ENCODE data around the gene TCN1. TPM values are rescaled to one million over a fixed set of nuclear protein-coding genes. Genes with fewer than 3 reads are reported as not detected.

TCN1 gene
- polyA plus RNA-seq, 3 donors: not detected

DNA sequence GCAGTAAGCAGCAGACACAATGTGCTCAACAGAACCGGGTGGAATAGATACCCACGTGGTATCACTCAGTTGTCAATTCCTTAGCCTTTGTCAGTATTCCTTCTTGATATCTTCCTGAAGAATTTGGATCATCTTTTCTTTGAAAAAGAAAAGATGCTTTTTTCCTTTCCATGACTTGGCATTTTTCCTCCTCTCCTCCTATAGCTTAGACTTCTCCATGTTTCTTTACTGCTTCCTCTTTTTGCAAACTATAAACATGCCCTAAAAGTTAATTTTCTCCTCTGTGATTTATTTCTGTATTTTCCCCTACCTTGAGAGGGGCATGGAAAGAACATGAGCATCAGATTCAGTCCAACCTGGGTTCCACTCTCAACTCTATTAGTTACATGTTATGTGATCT, 32.7 kb downstream of the TCN1 start:
- H3K4me3 Mint-ChIP-seq: no peak overlapping the region
- peak in 1 of 3 donors; percentile 7 for DNase-seq
- TF ChIP-seq, protein P1, sequence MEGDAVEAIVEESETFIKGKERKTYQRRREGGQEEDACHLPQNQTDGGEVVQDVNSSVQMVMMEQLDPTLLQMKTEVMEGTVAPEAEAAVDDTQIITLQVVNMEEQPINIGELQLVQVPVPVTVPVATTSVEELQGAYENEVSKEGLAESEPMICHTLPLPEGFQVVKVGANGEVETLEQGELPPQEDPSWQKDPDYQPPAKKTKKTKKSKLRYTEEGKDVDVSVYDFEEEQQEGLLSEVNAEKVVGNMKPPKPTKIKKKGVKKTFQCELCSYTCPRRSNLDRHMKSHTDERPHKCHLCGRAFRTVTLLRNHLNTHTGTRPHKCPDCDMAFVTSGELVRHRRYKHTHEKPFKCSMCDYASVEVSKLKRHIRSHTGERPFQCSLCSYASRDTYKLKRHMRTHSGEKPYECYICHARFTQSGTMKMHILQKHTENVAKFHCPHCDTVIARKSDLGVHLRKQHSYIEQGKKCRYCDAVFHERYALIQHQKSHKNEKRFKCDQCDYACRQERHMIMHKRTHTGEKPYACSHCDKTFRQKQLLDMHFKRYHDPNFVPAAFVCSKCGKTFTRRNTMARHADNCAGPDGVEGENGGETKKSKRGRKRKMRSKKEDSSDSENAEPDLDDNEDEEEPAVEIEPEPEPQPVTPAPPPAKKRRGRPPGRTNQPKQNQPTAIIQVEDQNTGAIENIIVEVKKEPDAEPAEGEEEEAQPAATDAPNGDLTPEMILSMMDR (IDR thresholded peaks at IDR 0.05): no peak
- Histone ChIP-seq H3K4me2 (replicated peaks; ENCODE audit: extremely low read depth, low read length, poor library complexity, severe bottlenecking) (no peak overlapping the region), H3K4me1 (ENCODE audit: control insufficient read depth in 1 of 2, insufficient read depth in 2 of 2, low read length in 2 of 2) (peaks cover 6 to 12% of the 10 kb centered on the region in 2 donors), H4K20me1 (ENCODE audit: insufficient read depth, low read length) (no peaks in the 10 kb centered on the region), H2AFZ (ENCODE audit: insufficient read depth, low read depth, low read length, poor library complexity, severe bottlenecking) (no peak overlapping the region), H3K27ac (ENCODE audit: low read depth in 1 of 2, low read length in 2 of 2) (no peak overlapping the region), H3K4me3 (replicated peaks in 1 of 3; ENCODE audit: low read depth in 2 of 3, low read length in 3 of 3) (no peak overlapping the region), H3K27me3 (ENCODE audit: control insufficient read depth in 2 of 2, insufficient read depth in 2 of 2, low read length in 2 of 2) (no peaks in the 10 kb centered on the region), H3K9me3 (replicated peaks in 1 of 2; ENCODE audit: control insufficient read depth in 1 of 2, insufficient read depth in 1 of 2, low read length in 2 of 2) (no peaks in the 10 kb centered on the region), H3K9ac (ENCODE audit: insufficient read depth, low read length, poor library complexity, severe bottlenecking) (no peak overlapping the region), H3K79me2 (ENCODE audit: insufficient read depth, low read length) (no peaks in the 10 kb centered on the region), H3K36me3 (replicated peaks in 1 of 2; ENCODE audit: control insufficient read depth in 1 of 2, insufficient read depth in 2 of 2, low read length in 2 of 2) (no peaks in the 10 kb centered on the region)
- no CpG with 5 or more reads among the region's 2 CpGs for WGBS (ENCODE audit: insufficient coverage)
- H3K27ac Mint-ChIP-seq: no peak overlapping the region
- no peaks in the 10 kb centered on the region for H3K36me3 Mint-ChIP-seq
- peaks cover 17% of the 10 kb centered on the region for H3K4me1 Mint-ChIP-seq
- H3K27me3 Mint-ChIP-seq (ENCODE audit: low read depth in 3 of 3): no peaks in the 10 kb centered on the region
- intact Hi-C loops (cut with micrococcal nuclease): no loop called here
- peaks cover 0 to 3% (median 0%) of the 10 kb centered on the region in 7 donors for H3K9me3 Mint-ChIP-seq

DNA sequence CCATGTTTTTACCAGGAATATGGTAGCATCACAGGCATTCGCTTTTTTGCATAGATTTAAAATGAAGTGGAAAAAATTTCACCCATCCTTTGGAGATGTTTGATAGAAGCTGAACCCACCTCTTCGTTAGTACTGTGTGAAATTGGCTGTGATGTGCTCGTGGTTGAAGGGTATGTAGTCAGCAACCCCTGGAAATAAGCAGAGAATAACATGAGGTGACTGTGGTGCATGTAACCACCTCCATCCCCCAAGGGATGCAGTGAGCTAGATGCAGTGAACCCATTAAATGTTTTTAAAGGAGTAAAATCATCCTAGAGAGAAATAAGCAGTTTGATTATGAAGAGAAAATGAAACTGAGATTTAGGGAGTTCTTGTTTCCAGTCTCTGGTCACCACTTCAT, 36.9 kb downstream of the TCN1 start:
- no CpG with 5 or more reads among the region's 3 CpGs for WGBS (ENCODE audit: insufficient coverage)
- Histone ChIP-seq H3K27me3 (ENCODE audit: control insufficient read depth in 2 of 2, insufficient read depth in 2 of 2, low read length in 2 of 2) (no peaks in the 10 kb centered on the region), H3K9me3 (replicated peaks in 1 of 2; ENCODE audit: control insufficient read depth in 1 of 2, insufficient read depth in 1 of 2, low read length in 2 of 2) (no peaks in the 10 kb centered on the region), H3K4me2 (replicated peaks; ENCODE audit: extremely low read depth, low read length, poor library complexity, severe bottlenecking) (no peak overlapping the region), H3K27ac (ENCODE audit: low read depth in 1 of 2, low read length in 2 of 2) (no peak overlapping the region), H4K20me1 (ENCODE audit: insufficient read depth, low read length) (no peaks in the 10 kb centered on the region), H2AFZ (ENCODE audit: insufficient read depth, low read depth, low read length, poor library complexity, severe bottlenecking) (no peak overlapping the region), H3K9ac (ENCODE audit: insufficient read depth, low read length, poor library complexity, severe bottlenecking) (no peak overlapping the region), H3K4me3 (replicated peaks in 1 of 3; ENCODE audit: low read depth in 2 of 3, low read length in 3 of 3) (no peak overlapping the region), H3K4me1 (ENCODE audit: control insufficient read depth in 1 of 2, insufficient read depth in 2 of 2, low read length in 2 of 2) (peaks cover 6 to 10% of the 10 kb centered on the region in 2 donors), H3K79me2 (ENCODE audit: insufficient read depth, low read length) (no peaks in the 10 kb centered on the region), H3K36me3 (replicated peaks in 1 of 2; ENCODE audit: control insufficient read depth in 1 of 2, insufficient read depth in 2 of 2, low read length in 2 of 2) (no peaks in the 10 kb centered on the region)
- no peaks in the 10 kb centered on the region for H3K36me3 Mint-ChIP-seq
- no peak overlapping the region for H3K4me3 Mint-ChIP-seq
- no peak for DNase-seq
- TF ChIP-seq, protein P1 (IDR thresholded peaks at IDR 0.05): no peak
- intact Hi-C loops (cut with micrococcal nuclease): loop anchor here in 1 of 2 donors (10.0 kb wide), 3 partner anchors 85 to 425 kb away; no protein-coding TSS in a partner anchor
- no peaks in the 10 kb centered on the region for H3K9me3 Mint-ChIP-seq
- peak overlapping the region in 1 of 7 donors; percentile 42 for H3K27ac Mint-ChIP-seq
- H3K27me3 Mint-ChIP-seq (ENCODE audit: low read depth in 3 of 3): peaks cover 0 to 3% (median 0%) of the 10 kb centered on the region in 3 donors
- peaks cover 16% of the 10 kb centered on the region for H3K4me1 Mint-ChIP-seq

Measured in CD14-positive monocyte (primary cell).